CD4-positive, CD25-positive, alpha-beta regulatory T cell (primary cell): ENCODE results near the gene GTF3C4. TPM values are rescaled to one million over a fixed set of nuclear protein-coding genes. Genes with fewer than 3 reads are reported as not detected.

ENCODE experiments used
- ATAC-seq, 2 donors: fragments of 150-1000 bp; cut with Tn5 transposase; one replicate each; pipeline ENCODE4 v1.10.0; 2021; ENCODE audit warnings: low read depth in 2 of 2, moderate number of reproducible peaks in 2 of 2, moderate library complexity in 1 of 2
- DNase-seq, 3 donors: peaks; one replicate each; pipeline versions ENCODE4 v3.0.0 to v3.0.0-alpha.2; 2012 to 2022; ENCODE audit warnings: mixed read lengths in 1 of 3
- H3K27ac ChIP-seq: one replicate; pipeline ENCODE4 v1.7.0; 2013; ENCODE audit warnings: mild to moderate bottlenecking, low read length; ENCODE audit not compliant: insufficient read depth, poor library complexity, severe bottlenecking
- H3K27me3 ChIP-seq: one replicate; pipeline ENCODE4 v1.7.0; 2013; ENCODE audit warnings: low read length; ENCODE audit not compliant: control insufficient read depth, insufficient read depth
- H3K36me3 ChIP-seq: one replicate; pipeline ENCODE4 v1.7.0; 2013; ENCODE audit warnings: mild to moderate bottlenecking, low read length, moderate library complexity; ENCODE audit not compliant: control insufficient read depth, insufficient read depth
- H3K4me1 ChIP-seq: 2 replicates; pipeline ENCODE4 v1.7.0; 2013; ENCODE audit warnings: mild to moderate bottlenecking, low read length; ENCODE audit not compliant: insufficient read depth, control insufficient read depth, poor library complexity, severe bottlenecking
- H3K4me3 ChIP-seq: one replicate; pipeline ENCODE4 v1.7.0; 2013; ENCODE audit warnings: low read depth, mild to moderate bottlenecking, low read length, moderate library complexity
- H3K9me3 ChIP-seq, 2 experiments: 1 replicate in 1 of 2; 2 replicates in 1 of 2; pipeline ENCODE4 v1.7.0; 2013; ENCODE audit warnings: low read length in 2 of 2, mild to moderate bottlenecking in 1 of 2, moderate library complexity in 1 of 2; ENCODE audit not compliant: control insufficient read depth in 2 of 2
- H3K27ac Mint-ChIP-seq, 3 donors: one replicate each; pipeline ENCODE4 v1.8.0; 2020 to 2022; ENCODE audit warnings: mild to moderate bottlenecking in 3 of 3, mixed read lengths in 3 of 3, moderate library complexity in 2 of 3
- H3K27me3 Mint-ChIP-seq: one replicate; pipeline ENCODE4 v1.8.0; 2022; ENCODE audit warnings: mild to moderate bottlenecking, mixed read lengths
- H3K36me3 Mint-ChIP-seq: one replicate; pipeline ENCODE4 v1.8.0; 2020; ENCODE audit warnings: mixed read lengths
- H3K4me1 Mint-ChIP-seq, 4 donors: one replicate each; pipeline ENCODE4 v1.8.0; 2020 to 2022; ENCODE audit warnings: mixed read lengths in 4 of 4, mild to moderate bottlenecking in 1 of 4
- H3K4me3 Mint-ChIP-seq, 4 donors: one replicate each; pipeline ENCODE4 v1.8.0; 2020 to 2022; ENCODE audit warnings: mild to moderate bottlenecking in 4 of 4, mixed read lengths in 4 of 4, moderate library complexity in 3 of 4
- H3K9me3 Mint-ChIP-seq, 7 donors: one replicate each; pipeline ENCODE4 v1.8.0; 2020 to 2022; ENCODE audit warnings: mixed read lengths in 7 of 7, mild to moderate bottlenecking in 3 of 7, moderate library complexity in 2 of 7
- polyA plus RNA-seq, 4 donors: library from polyadenylated mRNA; unstranded; fragments of 300-500 nt; fragmentation: Illumina TruSeq; gene quantifications; one replicate each; pipeline ENCODE4 v1.2.3, GENCODE V29; 2021
- total RNA-seq: library from RNA; stranded (reverse); gene quantifications from one replicate; pipeline ENCODE4 v1.2.3, GENCODE V29; 2022

The GTF3C4 gene
- total and polyA plus RNA-seq, 5 donors from 2014 or later = 2.8 to 10.2 (median 3.7) TPM

- peak within 1 kb of the TSS; percentile 90 to 95 (median 94) for H3K4me3 Mint-ChIP-seq
- no peaks in the 10 kb centered on the region for H3K9me3 Mint-ChIP-seq
- H3K4me1 Mint-ChIP-seq = peaks cover 25 to 70% (median 42%) of the 10 kb centered on the region in 4 donors
- peaks cover 6% of the 10 kb centered on the region for H3K36me3 Mint-ChIP-seq
- peak within 1 kb of the TSS; percentile 97 for H3K27ac ChIP-seq
- H3K4me3 ChIP-seq = peak within 1 kb of the TSS; percentile 87
- H3K4me1 ChIP-seq = peaks cover 42% of the 10 kb centered on the region
- DNase-seq (peak; percentile 84 to 92 (median 90)), ATAC-seq (peak; percentile 92 to 94)
- no peaks in the 10 kb centered on the region for H3K27me3 ChIP-seq
- H3K27me3 Mint-ChIP-seq = no peaks in the 10 kb centered on the region
- peak within 1 kb of the TSS; percentile 93 to 97 (median 94) for H3K27ac Mint-ChIP-seq
- H3K9me3 ChIP-seq = no peaks in the 10 kb centered on the region
- H3K36me3 ChIP-seq = no peaks in the 10 kb centered on the region
Measured at GRCh38 chr9:132669698-132670456, 387 bp upstream of the GTF3C4 start, which contains the start of gene DDX31. TSS of gene DDX31 (minus strand) at chr9:132669983. CDS start at chr9:132669934, 49 bp downstream.

DNA sequence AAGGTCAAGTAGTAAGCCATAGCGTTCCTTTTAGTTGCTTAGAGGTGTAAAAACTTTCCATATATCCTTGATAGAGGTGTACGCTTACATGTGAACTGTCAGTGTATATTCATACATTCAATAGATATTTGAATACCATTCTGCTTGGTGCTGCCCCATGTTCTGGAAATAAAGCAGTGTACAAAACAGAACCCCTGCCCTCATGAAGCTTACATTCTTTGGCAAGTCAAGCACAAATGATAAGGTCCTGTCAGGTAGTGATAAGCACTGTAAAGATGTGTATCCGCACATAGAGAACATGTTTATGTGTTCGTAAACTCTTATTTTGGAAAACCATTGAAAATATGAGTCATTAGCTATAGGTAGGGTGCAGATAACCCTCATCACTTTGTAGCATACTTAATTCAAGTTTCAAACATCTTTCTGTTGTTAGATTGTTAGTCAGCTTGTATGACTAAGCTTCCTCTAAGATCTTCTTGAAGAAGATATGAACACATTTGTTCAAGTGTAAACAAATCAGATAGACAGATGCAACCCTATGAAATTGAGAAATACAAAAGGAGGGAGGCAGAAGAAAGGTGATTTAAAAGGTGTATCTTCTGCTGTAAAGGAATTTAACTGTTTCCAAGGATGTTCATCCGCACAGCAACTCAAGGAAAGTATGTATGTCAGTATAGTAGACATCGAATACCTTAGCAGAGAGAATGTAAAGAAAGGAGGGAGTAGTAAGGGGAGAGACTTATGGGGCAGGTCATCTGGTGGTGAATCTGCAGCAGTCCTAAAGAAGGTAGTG, 1.6 kb downstream of the GTF3C4 start:
- Histone ChIP-seq H3K9me3 (no peaks in the 10 kb centered on the region), H3K4me1 (peaks cover 42% of the 10 kb centered on the region), H3K4me3 (peak overlapping the region; percentile 73), H3K27ac (peak overlapping the region; percentile 97), H3K36me3 (no peaks in the 10 kb centered on the region), H3K27me3 (no peaks in the 10 kb centered on the region)
- Mint-ChIP-seq H3K27me3 (no peaks in the 10 kb centered on the region), H3K9me3 (no peaks in the 10 kb centered on the region), H3K27ac (peak overlapping the region; percentile 74 to 94 (median 93)), H3K4me1 (peaks cover 25 to 73% (median 48%) of the 10 kb centered on the region in 4 donors), H3K4me3 (peak overlapping the region; percentile 90 to 95 (median 94)), H3K36me3 (peaks cover 6% of the 10 kb centered on the region)
- ATAC-seq = no peak
- DNase-seq = peak in 1 of 3 donors; percentile 22

- Mint-ChIP-seq H3K4me1 (peaks cover 23 to 72% (median 49%) of the 10 kb centered on the region in 4 donors), H3K27ac (peak overlapping the region in 1 of 3 donors; percentile 74), H3K27me3 (no peaks in the 10 kb centered on the region), H3K36me3 (peaks cover 8% of the 10 kb centered on the region), H3K9me3 (no peaks in the 10 kb centered on the region), H3K4me3 (peak overlapping the region; percentile 90 to 95 (median 94))
- Histone ChIP-seq H3K4me3 (peak overlapping the region; percentile 73), H3K36me3 (no peaks in the 10 kb centered on the region), H3K9me3 (no peaks in the 10 kb centered on the region), H3K27ac (no peak overlapping the region), H3K4me1 (peaks cover 42% of the 10 kb centered on the region), H3K27me3 (no peaks in the 10 kb centered on the region)
- ATAC-seq (no peak), DNase-seq (no peak)
Measured at GRCh38 chr9:132672413-132672690, 2.1 kb downstream of the GTF3C4 start.

DNA sequence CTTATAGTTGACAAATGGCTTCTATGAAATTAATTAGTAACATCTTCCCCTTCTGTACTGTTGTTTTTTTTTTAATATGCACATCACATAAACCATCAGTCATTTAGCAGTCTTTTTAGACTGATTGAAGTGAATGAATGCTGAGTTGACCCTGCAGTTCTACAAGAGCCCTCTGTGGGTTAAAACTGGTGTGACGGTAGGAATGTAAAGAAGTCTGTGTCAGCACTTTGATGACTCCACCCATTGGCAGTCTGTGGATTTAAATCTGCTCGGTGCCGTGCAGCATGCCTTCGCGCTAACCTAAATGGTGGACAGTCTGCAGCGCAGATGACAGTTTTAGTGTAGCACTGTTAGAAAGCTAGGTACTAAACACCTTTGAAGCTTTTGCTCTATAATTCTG, 3.1 kb downstream of the GTF3C4 start:
- H3K27me3 Mint-ChIP-seq = no peaks in the 10 kb centered on the region
- Histone ChIP-seq H3K27ac (no peak overlapping the region), H3K27me3 (no peaks in the 10 kb centered on the region), H3K4me1 (peaks cover 42% of the 10 kb centered on the region), H3K36me3 (peaks cover 7% of the 10 kb centered on the region), H3K9me3 (no peaks in the 10 kb centered on the region), H3K4me3 (no peak overlapping the region)
- H3K4me3 Mint-ChIP-seq = peak overlapping the region in 3 of 4 donors; percentile 25 to 95 (median 47)
- ATAC-seq (no peak), DNase-seq (peak in 1 of 3 donors; percentile 61)
- peak overlapping the region in 2 of 3 donors; percentile 38 to 53 for H3K27ac Mint-ChIP-seq
- no peaks in the 10 kb centered on the region for H3K9me3 Mint-ChIP-seq
- H3K36me3 Mint-ChIP-seq = peaks cover 8% of the 10 kb centered on the region
- peaks cover 14 to 67% (median 40%) of the 10 kb centered on the region in 4 donors for H3K4me1 Mint-ChIP-seq

GRCh38 chr9:132674485-132674884, 4.2 kb downstream of the GTF3C4 start:
- ATAC-seq (no peak), DNase-seq (no peak)
- H3K9me3 Mint-ChIP-seq = no peaks in the 10 kb centered on the region
- H3K4me3 Mint-ChIP-seq = peak overlapping the region in 1 of 4 donors; percentile 43
- Histone ChIP-seq H3K36me3 (peaks cover 19% of the 10 kb centered on the region), H3K9me3 (no peaks in the 10 kb centered on the region), H3K4me3 (no peak overlapping the region), H3K27me3 (no peaks in the 10 kb centered on the region), H3K27ac (no peak overlapping the region), H3K4me1 (peaks cover 43% of the 10 kb centered on the region)
- H3K27me3 Mint-ChIP-seq = no peaks in the 10 kb centered on the region
- no peak overlapping the region for H3K27ac Mint-ChIP-seq
- peaks cover 14 to 63% (median 40%) of the 10 kb centered on the region in 4 donors for H3K4me1 Mint-ChIP-seq
- peaks cover 19% of the 10 kb centered on the region for H3K36me3 Mint-ChIP-seq

DNA sequence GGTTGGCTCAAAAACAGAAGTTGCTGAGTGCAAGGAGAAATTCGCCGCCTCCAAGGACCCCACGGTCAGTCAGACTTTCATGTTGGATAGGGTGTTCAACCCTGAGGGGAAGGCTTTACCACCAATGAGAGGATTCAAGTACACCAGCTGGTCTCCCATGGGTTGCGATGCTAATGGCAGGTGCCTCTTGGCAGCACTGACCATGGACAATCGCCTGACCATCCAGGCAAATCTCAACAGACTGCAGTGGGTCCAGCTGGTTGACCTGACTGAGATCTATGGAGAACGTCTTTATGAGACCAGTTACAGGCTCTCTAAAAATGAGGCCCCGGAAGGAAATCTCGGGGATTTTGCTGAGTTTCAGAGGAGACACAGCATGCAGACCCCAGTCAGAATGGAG, 7.7 kb downstream of the GTF3C4 start:
- H3K36me3 ChIP-seq = peaks cover 30% of the 10 kb centered on the region
- Mint-ChIP-seq H3K9me3 (no peaks in the 10 kb centered on the region), H3K27me3 (no peaks in the 10 kb centered on the region), H3K4me3 (no peak overlapping the region), H3K4me1 (peaks cover 8 to 55% (median 37%) of the 10 kb centered on the region in 4 donors), H3K27ac (no peak overlapping the region), H3K36me3 (peaks cover 30% of the 10 kb centered on the region)
- H3K4me3 ChIP-seq = no peak overlapping the region
- no peaks in the 10 kb centered on the region for H3K27me3 ChIP-seq
- H3K9me3 ChIP-seq = no peaks in the 10 kb centered on the region
- no peak for DNase-seq
- H3K4me1 ChIP-seq = peaks cover 21% of the 10 kb centered on the region
- ATAC-seq = no peak
- no peak overlapping the region for H3K27ac ChIP-seq

GRCh38 chr9:132679946-132680625, 9.8 kb downstream of the GTF3C4 start:
- H3K27me3 Mint-ChIP-seq = no peaks in the 10 kb centered on the region
- H3K4me1 Mint-ChIP-seq = peaks cover 4 to 34% (median 24%) of the 10 kb centered on the region in 4 donors
- no peaks in the 10 kb centered on the region for H3K27me3 ChIP-seq
- no peak for ATAC-seq
- H3K36me3 Mint-ChIP-seq = peaks cover 44% of the 10 kb centered on the region
- no peaks in the 10 kb centered on the region for H3K9me3 Mint-ChIP-seq
- no peak overlapping the region for H3K4me3 ChIP-seq
- H3K27ac ChIP-seq = no peak overlapping the region
- H3K27ac Mint-ChIP-seq = no peak overlapping the region
- H3K36me3 ChIP-seq = peaks cover 46% of the 10 kb centered on the region
- peak in 1 of 3 donors; percentile 75 for DNase-seq
- peaks cover 9% of the 10 kb centered on the region for H3K4me1 ChIP-seq
- no peak overlapping the region for H3K4me3 Mint-ChIP-seq
- no peaks in the 10 kb centered on the region for H3K9me3 ChIP-seq
